ENCODE results near the gene STRA6.

DNA sequence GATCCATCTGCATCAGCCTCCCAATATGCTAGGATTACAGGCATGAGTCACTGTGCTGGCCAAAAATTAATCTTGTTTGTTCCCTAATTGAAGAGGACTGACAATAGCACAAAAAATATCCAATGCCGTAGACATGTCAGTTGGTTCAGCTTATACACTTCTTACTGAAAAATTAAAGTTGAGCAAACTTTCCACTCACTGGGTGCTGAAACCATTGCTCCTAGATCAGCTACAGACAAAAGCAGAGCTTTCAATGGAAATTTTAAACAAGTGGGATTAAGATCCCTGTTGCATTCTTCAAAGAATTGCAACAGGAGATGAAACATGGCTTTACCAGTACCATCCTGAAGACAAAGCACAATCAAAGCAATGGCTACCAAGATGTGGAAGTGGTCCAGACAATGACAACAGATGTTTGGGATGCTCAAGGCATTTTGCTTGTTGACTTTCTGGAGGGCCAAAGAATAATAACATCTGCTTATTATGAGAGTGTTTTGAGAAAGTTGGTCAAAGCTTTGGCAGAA lies 56.2 kb downstream of the STRA6 start:
- TF ChIP-seq CTCF (IDR thresholded peaks at IDR 0.05; ENCODE audit: borderline replicate concordance, extremely low read depth, low read length, poor library complexity, severe bottlenecking) = no peak
- TF ChIP-seq EZH2 (IDR thresholded peaks at IDR 0.05; ENCODE audit: borderline replicate concordance, low read depth, low read length, severe bottlenecking) = no peak

Data from DND-41 (cell line).